SU-DHL-6 (cell line): Measurements from ENCODE around the gene AMH.

Experiments
- EZH2phosphoT487 ChIP-seq: fragments of 200-600 bp; sonication (generic), shearing (Covaris generic); conservative IDR thresholded peaks from 2 replicates; pipeline ENCODE4 v1.6.1; 2018; ENCODE audit warnings: mild to moderate bottlenecking, antibody characterized with exemption, low read length, moderate library complexity, mixed read lengths
- TF ChIP-seq, protein P1 (sequence below): fragments of 200-600 bp; sonication (generic); IDR thresholded peaks from one replicate; pipeline ENCODE4 v1.5.1; 2017; ENCODE audit warnings: antibody characterized with exemption, mild to moderate bottlenecking, low read length, moderate library complexity; ENCODE audit not compliant: insufficient read depth, poor library complexity, severe bottlenecking

DNA sequence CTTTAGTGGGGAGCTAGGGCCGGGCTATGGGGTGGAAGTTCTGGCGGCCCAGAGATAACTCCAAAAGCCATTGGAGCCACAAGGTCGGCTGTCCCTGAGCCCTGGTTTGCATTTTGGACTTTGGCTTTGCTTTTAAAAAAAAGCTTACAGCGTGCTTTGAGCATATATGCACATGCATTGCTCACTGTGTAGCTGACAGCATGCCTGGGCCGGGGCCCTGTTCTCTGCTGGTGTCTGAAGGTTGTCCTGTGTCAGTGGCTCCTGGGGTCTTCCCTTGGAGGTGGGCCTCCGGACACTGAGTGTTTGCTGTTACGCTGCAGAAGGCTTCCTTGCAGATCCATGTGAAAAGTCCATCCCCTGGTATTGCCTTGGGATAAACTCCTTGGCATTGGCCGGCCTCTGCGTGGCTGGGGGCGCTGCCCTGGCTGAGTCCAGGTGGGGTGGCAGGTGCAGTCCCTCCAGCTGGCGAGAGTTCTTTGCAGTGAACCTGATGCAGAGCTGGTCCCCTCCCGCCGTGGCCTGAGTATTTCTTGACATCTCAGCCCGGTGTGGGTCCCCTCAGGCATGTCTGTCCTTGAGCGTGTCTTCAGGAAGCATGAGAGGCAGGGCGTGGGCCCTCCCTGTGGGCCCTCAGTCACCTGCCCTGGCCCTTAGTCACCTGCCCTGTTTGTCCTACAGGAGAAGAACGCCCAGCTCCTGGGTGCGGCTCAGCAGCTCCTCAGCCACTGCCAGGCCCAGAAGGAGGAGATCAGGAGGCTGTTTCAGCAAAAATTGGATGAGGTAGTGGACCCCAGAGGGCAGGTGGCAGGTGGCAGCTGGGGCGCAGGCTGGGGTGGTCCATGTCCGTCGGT, 36.0 kb upstream of the AMH start:
- TF ChIP-seq, protein P1, sequence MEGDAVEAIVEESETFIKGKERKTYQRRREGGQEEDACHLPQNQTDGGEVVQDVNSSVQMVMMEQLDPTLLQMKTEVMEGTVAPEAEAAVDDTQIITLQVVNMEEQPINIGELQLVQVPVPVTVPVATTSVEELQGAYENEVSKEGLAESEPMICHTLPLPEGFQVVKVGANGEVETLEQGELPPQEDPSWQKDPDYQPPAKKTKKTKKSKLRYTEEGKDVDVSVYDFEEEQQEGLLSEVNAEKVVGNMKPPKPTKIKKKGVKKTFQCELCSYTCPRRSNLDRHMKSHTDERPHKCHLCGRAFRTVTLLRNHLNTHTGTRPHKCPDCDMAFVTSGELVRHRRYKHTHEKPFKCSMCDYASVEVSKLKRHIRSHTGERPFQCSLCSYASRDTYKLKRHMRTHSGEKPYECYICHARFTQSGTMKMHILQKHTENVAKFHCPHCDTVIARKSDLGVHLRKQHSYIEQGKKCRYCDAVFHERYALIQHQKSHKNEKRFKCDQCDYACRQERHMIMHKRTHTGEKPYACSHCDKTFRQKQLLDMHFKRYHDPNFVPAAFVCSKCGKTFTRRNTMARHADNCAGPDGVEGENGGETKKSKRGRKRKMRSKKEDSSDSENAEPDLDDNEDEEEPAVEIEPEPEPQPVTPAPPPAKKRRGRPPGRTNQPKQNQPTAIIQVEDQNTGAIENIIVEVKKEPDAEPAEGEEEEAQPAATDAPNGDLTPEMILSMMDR = no peak
- TF ChIP-seq EZH2phosphoT487 = no peak
